ENCODE results near the gene CLPTM1L.

DNA sequence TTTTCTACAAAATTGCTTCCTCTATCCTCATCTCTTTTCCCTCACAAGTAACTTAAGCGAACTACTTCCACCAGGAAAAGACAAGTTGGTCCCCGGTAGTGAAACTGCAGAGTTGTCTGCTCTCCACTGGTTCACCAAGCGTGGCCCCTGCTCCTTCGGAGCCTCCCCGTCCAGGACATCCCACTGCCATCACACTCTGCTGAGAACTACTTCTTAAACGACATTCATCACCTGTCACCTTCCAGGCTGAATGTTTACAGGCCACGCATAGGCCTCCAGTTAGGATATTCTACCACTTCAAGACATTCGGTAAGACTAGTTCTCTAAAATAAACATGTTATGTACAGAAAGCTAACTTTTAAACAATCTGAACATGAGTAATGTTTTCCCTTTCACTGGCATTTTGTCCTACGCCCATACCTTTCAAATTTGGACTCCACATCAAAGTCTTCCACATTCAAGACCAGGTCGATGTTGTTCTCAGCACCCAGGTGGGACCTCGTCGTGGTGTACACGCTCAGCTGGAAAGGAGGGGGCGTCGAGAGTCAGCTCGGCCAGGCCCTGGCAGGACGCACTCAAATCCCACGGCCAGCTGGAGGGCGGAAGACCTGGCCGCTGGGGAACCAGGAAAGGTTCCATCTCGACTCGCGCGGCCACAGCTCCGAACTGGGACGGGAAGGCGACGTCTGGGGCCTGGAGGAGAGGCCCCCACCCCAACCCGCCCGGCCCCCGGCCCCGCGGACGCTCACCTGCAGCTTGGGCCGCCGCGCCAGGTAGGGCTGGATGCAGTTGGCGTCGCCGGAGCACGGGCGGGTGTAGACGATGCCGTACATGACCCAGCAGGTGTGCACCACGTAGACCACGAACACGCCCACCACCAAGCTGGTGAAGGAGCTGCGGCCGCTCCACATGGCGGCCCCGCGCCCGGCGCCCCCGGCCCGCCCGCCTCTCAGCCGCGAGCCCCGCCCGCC, 683 bp downstream of the CLPTM1L start:
- no peak for TF ChIP-seq CTCF (IDR thresholded peaks at IDR 0.05; ENCODE audit: insufficient read depth, low read depth, low read length)
- TF ChIP-seq EZH2 (IDR thresholded peaks at IDR 0.05; ENCODE audit: insufficient read depth, low read length) = no peak

Data from astrocyte (in vitro differentiated cells and primary cell).